Uterus (tissue), 2 donors: ENCODE data around the gene C6orf15.

Source experiments
- POLR2A ChIP-seq, 2 donors: fragments of 450-650 bp; IDR thresholded peaks; one replicate each; pipeline ENCODE4 v1.6.1; 2016; ENCODE audit warnings: antibody characterized with exemption in 2 of 2, mild to moderate bottlenecking in 1 of 2, moderate library complexity in 1 of 2
- TF ChIP-seq, protein P1 (sequence below), 4 experiments: fragments of 200-600 bp in 2 of 4; fragments of 450-650 bp in 2 of 4; sonication (generic) in 2 of 4; IDR thresholded peaks; one replicate each; pipeline ENCODE4 v1.5.1; 2016 to 2019; ENCODE audit warnings: antibody characterized with exemption in 4 of 4, mild to moderate bottlenecking in 2 of 4, moderate library complexity in 1 of 4

DNA sequence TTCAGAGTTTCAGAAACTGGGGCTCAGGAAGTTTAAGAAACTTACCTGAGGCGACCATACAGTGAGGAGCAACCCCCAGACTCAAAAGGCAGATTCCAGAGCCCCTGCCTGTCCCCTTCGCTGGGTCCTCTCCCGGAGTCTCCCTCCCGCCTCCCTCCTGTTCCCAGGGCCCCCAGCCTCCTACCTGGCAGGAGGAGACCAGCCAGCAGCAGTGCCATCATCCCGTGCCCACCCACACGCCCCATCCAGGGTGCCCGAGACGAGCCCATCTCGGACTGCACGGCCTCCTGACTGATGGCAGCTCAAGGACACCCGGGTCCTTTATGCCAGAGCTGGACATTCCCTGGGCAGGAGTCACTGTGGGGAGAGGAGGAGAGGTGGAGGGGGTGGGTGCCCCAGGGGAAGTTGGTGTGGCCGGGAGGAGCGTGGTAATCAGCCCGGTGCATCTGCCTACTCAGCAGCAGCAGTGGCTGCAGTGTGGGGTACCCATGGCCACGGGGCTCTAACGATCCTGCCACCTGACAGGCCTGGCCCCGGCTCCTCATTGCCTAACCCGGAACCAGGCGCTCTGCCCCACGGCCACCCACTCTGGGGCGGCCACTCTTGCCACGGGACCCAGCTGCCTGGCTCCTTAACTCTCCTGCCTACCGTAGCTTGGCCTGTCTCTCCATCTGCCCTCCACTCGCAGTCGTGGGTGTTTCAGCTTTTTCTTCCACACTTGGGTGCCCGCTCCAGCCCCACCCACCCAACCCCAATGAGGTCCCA lies 8.0 kb upstream of the C6orf15 start, which contains the start of gene CDSN:
- TF ChIP-seq, protein P1, sequence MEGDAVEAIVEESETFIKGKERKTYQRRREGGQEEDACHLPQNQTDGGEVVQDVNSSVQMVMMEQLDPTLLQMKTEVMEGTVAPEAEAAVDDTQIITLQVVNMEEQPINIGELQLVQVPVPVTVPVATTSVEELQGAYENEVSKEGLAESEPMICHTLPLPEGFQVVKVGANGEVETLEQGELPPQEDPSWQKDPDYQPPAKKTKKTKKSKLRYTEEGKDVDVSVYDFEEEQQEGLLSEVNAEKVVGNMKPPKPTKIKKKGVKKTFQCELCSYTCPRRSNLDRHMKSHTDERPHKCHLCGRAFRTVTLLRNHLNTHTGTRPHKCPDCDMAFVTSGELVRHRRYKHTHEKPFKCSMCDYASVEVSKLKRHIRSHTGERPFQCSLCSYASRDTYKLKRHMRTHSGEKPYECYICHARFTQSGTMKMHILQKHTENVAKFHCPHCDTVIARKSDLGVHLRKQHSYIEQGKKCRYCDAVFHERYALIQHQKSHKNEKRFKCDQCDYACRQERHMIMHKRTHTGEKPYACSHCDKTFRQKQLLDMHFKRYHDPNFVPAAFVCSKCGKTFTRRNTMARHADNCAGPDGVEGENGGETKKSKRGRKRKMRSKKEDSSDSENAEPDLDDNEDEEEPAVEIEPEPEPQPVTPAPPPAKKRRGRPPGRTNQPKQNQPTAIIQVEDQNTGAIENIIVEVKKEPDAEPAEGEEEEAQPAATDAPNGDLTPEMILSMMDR (IDR thresholded peaks at IDR 0.05), result no peak
- no peak for TF ChIP-seq POLR2A (IDR thresholded peaks at IDR 0.05)
